HG03469 (cell line): ENCODE measurements around the gene CHAC1.

ENCODE experiments used
- ATAC-seq: cut with Tn5 transposase; IDR thresholded peaks from one replicate; pipeline ENCODE4 v1.9.1; 2021; ENCODE audit warnings: mild to moderate bottlenecking, moderate library complexity, moderate number of reproducible peaks; ENCODE audit not compliant: unreplicated experiment

Gene CHAC1

GRCh38 chr15:40952901-40953712, at the start of gene CHAC1:
TSS of gene CHAC1 (plus strand) at chr15:40953471. CDS start at chr15:40953584, 113 bp downstream.
- peak; percentile 72 for ATAC-seq

GRCh38 chr15:40904552-40905201, 48.6 kb upstream of the CHAC1 start:
- ATAC-seq: no peak

GRCh38 chr15:40906091-40906990, 46.9 kb upstream of the CHAC1 start:
- ATAC-seq: no peak

GRCh38 chr15:40906991-40907802, 46.1 kb upstream of the CHAC1 start:
- ATAC-seq: no peak

GRCh38 chr15:40908095-40908494, 45.2 kb upstream of the CHAC1 start:
- no peak for ATAC-seq

- ATAC-seq: no peak
These were observed 43.3 kb upstream of the CHAC1 start for GRCh38 chr15:40909662-40910630.

- no peak for ATAC-seq
These were observed 42.1 kb upstream of the CHAC1 start for GRCh38 chr15:40911141-40911540.

- no peak for ATAC-seq
These were observed 41.6 kb upstream of the CHAC1 start for GRCh38 chr15:40911693-40912092.

GRCh38 chr15:40912478-40912877, 40.8 kb upstream of the CHAC1 start:
- no peak for ATAC-seq

- ATAC-seq: no peak
These were observed 39.3 kb upstream of the CHAC1 start for GRCh38 chr15:40914013-40914412.

- ATAC-seq: no peak
These were observed 38.8 kb upstream of the CHAC1 start for GRCh38 chr15:40914486-40914885.

- ATAC-seq: no peak
These were observed 38.1 kb upstream of the CHAC1 start for GRCh38 chr15:40915116-40915661.

GRCh38 chr15:40915679-40916078, 37.6 kb upstream of the CHAC1 start:
- ATAC-seq: no peak

- ATAC-seq: no peak
These were observed 35.7 kb upstream of the CHAC1 start for GRCh38 chr15:40917585-40917984.

- ATAC-seq: no peak
These were observed 35.0 kb upstream of the CHAC1 start for GRCh38 chr15:40918146-40918798.

GRCh38 chr15:40918799-40919392, 34.4 kb upstream of the CHAC1 start:
- no peak for ATAC-seq

- no peak for ATAC-seq
These were observed 31.2 kb upstream of the CHAC1 start for GRCh38 chr15:40921949-40922607.

GRCh38 chr15:40922608-40923005, 30.7 kb upstream of the CHAC1 start:
- no peak for ATAC-seq
